Measurements from ENCODE around the gene MAGI1.

MAGI1 gene

GRCh38 chr3:65655061-65655460, 383.7 kb downstream of the MAGI1 start:
- ATAC-seq: no peak
- TF ChIP-seq CSRNP3 (CRISPR knock-in tag; IDR thresholded peaks at IDR 0.05) (no peak), ZNF70 (CRISPR knock-in tag; IDR thresholded peaks at IDR 0.05) (no peak), ISL1 (CRISPR knock-in tag; IDR thresholded peaks at IDR 0.05) (no peak), BACH2 (CRISPR knock-in tag; IDR thresholded peaks at IDR 0.05; ENCODE audit: borderline replicate concordance) (no peak), OSR1 (CRISPR knock-in tag; IDR thresholded peaks at IDR 0.05) (no peak), RARB (CRISPR knock-in tag; IDR thresholded peaks at IDR 0.05) (no peak), PPARA (CRISPR knock-in tag; IDR thresholded peaks at IDR 0.05; ENCODE audit: borderline replicate concordance) (no peak)

- ATAC-seq: no peak
- no peak for TF ChIP-seq CSDC2 (CRISPR knock-in tag; IDR thresholded peaks at IDR 0.05)
- no peak for TF ChIP-seq ZFP30 (CRISPR knock-in tag; IDR thresholded peaks at IDR 0.05)
- TF ChIP-seq BACH2 (CRISPR knock-in tag; IDR thresholded peaks at IDR 0.05; ENCODE audit: borderline replicate concordance): no peak
- TF ChIP-seq ZNF8 (CRISPR knock-in tag; IDR thresholded peaks at IDR 0.05): no peak
- no peak for TF ChIP-seq TOX (CRISPR knock-in tag; IDR thresholded peaks at IDR 0.05; ENCODE audit: borderline replicate concordance)
- TF ChIP-seq, protein P1, sequence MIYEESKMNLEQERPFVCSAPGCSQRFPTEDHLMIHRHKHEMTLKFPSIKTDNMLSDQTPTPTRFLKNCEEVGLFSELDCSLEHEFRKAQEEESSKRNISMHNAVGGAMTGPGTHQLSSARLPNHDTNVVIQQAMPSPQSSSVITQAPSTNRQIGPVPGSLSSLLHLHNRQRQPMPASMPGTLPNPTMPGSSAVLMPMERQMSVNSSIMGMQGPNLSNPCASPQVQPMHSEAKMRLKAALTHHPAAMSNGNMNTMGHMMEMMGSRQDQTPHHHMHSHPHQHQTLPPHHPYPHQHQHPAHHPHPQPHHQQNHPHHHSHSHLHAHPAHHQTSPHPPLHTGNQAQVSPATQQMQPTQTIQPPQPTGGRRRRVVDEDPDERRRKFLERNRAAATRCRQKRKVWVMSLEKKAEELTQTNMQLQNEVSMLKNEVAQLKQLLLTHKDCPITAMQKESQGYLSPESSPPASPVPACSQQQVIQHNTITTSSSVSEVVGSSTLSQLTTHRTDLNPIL (CRISPR knock-in tag; IDR thresholded peaks at IDR 0.05; ENCODE audit: low read depth): no peak
Observed at GRCh38 chr3:65653731-65654130, 385.0 kb downstream of the MAGI1 start.

DNA sequence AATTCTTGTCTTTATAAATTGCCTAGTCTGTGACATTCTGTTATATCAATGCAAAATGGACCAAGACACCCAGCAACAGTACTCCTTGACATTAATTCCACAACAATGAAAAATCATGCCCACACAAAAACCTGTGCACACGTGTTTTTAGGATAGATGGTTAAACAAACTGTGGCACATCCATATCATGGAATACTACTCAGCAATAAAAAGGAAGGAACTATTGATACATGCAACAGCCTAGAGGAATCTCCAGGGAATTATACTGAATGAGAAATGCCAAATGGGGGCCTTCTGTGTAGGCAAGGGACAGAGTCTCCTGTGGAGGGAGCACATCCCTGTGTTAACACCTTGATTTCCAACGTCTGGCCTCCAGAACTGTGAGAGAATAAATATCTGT, 388.5 kb downstream of the MAGI1 start:
- TF ChIP-seq SNAI2 (CRISPR knock-in tag; IDR thresholded peaks at IDR 0.05): no peak
- TF ChIP-seq, protein P1 (CRISPR knock-in tag; IDR thresholded peaks at IDR 0.05; ENCODE audit: low read depth): no peak
- TF ChIP-seq, protein P2, sequence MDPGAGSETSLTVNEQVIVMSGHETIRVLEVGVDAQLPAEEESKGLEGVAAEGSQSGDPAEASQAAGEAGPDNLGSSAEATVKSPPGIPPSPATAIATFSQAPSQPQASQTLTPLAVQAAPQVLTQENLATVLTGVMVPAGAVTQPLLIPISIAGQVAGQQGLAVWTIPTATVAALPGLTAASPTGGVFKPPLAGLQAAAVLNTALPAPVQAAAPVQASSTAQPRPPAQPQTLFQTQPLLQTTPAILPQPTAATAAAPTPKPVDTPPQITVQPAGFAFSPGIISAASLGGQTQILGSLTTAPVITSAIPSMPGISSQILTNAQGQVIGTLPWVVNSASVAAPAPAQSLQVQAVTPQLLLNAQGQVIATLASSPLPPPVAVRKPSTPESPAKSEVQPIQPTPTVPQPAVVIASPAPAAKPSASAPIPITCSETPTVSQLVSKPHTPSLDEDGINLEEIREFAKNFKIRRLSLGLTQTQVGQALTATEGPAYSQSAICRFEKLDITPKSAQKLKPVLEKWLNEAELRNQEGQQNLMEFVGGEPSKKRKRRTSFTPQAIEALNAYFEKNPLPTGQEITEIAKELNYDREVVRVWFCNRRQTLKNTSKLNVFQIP (CRISPR knock-in tag; IDR thresholded peaks at IDR 0.05; ENCODE audit: borderline replicate concordance, low read depth): no peak
- no peak for TF ChIP-seq ZNF565 (CRISPR knock-in tag; conservative IDR thresholded peaks at IDR 0.05; ENCODE audit: low read depth)
- no peak for TF ChIP-seq ISL1 (CRISPR knock-in tag; IDR thresholded peaks at IDR 0.05)
- no peak for TF ChIP-seq ESRRG (CRISPR knock-in tag; IDR thresholded peaks at IDR 0.05)
- TF ChIP-seq ZNF8 (CRISPR knock-in tag; IDR thresholded peaks at IDR 0.05): peak; percentile 96
- TF ChIP-seq, protein P3, sequence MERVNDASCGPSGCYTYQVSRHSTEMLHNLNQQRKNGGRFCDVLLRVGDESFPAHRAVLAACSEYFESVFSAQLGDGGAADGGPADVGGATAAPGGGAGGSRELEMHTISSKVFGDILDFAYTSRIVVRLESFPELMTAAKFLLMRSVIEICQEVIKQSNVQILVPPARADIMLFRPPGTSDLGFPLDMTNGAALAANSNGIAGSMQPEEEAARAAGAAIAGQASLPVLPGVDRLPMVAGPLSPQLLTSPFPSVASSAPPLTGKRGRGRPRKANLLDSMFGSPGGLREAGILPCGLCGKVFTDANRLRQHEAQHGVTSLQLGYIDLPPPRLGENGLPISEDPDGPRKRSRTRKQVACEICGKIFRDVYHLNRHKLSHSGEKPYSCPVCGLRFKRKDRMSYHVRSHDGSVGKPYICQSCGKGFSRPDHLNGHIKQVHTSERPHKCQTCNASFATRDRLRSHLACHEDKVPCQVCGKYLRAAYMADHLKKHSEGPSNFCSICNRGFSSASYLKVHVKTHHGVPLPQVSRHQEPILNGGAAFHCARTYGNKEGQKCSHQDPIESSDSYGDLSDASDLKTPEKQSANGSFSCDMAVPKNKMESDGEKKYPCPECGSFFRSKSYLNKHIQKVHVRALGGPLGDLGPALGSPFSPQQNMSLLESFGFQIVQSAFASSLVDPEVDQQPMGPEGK (CRISPR knock-in tag; IDR thresholded peaks at IDR 0.05; ENCODE audit: borderline replicate concordance): no peak
- no peak for ATAC-seq

- no peak for ATAC-seq
- TF ChIP-seq, protein P3 (CRISPR knock-in tag; IDR thresholded peaks at IDR 0.05; ENCODE audit: borderline replicate concordance): no peak
- no peak for TF ChIP-seq ZNF8 (CRISPR knock-in tag; IDR thresholded peaks at IDR 0.05)
- TF ChIP-seq ZFP3 (CRISPR knock-in tag; IDR thresholded peaks at IDR 0.05): no peak
- no peak for TF ChIP-seq RARB (CRISPR knock-in tag; IDR thresholded peaks at IDR 0.05)
- TF ChIP-seq, protein P2 (CRISPR knock-in tag; IDR thresholded peaks at IDR 0.05; ENCODE audit: borderline replicate concordance, low read depth): no peak
- no peak for TF ChIP-seq BACH2 (CRISPR knock-in tag; IDR thresholded peaks at IDR 0.05; ENCODE audit: borderline replicate concordance)
- TF ChIP-seq TSHZ2 (CRISPR knock-in tag; IDR thresholded peaks at IDR 0.05): no peak
- TF ChIP-seq GLIS3 (CRISPR knock-in tag; IDR thresholded peaks at IDR 0.05): no peak
- no peak for TF ChIP-seq TOX (CRISPR knock-in tag; IDR thresholded peaks at IDR 0.05; ENCODE audit: borderline replicate concordance)
- TF ChIP-seq ZC3H10 (CRISPR knock-in tag; IDR thresholded peaks at IDR 0.05): no peak
Observed at GRCh38 chr3:65647369-65647768, 391.3 kb downstream of the MAGI1 start.
